NT2/D1 (cell line): ENCODE measurements around the gene ALMS1.

ENCODE experiments used
- SUZ12 ChIP-seq: IDR thresholded peaks from 2 replicates; pipeline ENCODE4 v1.6.1; 2011; ENCODE audit not compliant: insufficient read length, insufficient read depth; ENCODE audit errors: extremely low read depth
- YY1 ChIP-seq: IDR thresholded peaks from 2 replicates; pipeline ENCODE4 v1.6.1; 2011; ENCODE audit not compliant: insufficient read length, insufficient read depth
- ZNF274 ChIP-seq: IDR thresholded peaks from 2 replicates; pipeline ENCODE4 v1.6.1; 2011; ENCODE audit warnings: mild to moderate bottlenecking, low read depth, low read length

DNA sequence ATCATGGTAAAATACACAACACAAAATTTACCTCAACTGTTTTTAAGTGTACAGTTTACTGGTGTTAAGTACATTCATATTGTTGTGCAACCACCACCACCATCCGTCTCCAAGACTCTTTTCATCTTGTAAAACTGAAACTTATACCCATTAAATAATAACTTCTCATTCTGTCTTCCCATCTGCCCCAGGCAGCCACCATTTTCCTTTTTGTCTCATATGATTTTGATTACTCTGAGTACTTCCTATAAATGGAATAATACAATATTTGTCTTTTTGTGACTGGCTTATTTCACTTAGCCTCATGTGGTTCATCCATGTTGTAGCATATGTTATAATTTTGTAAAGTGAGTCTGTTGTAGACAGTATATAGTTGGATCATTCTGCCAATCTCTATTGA is 82.7 kb downstream of the ALMS1 start:
- TF ChIP-seq YY1: no peak
- TF ChIP-seq ZNF274: no peak
- no peak for TF ChIP-seq SUZ12
